ENCODE results near the gene ATXN1. TPM values are rescaled to one million over a fixed set of nuclear protein-coding genes. Genes with fewer than 3 reads are reported as not detected.

ATXN1 gene
- total RNA-seq, 1 experiment from 2014 or later, result 25.6 TPM

- no peaks in the 10 kb centered on the region for H3K27me3 ChIP-seq (replicated peaks; ENCODE audit: insufficient read depth, low read depth, low read length, poor library complexity)
- H3K36me3 ChIP-seq (ENCODE audit: insufficient read depth, low read length, poor library complexity, severe bottlenecking), result no peaks in the 10 kb centered on the region
- TF ChIP-seq EZH2 (IDR thresholded peaks at IDR 0.05; ENCODE audit: borderline replicate concordance, low read depth, low read length, poor library complexity, severe bottlenecking) (no peak), CTCF (conservative IDR thresholded peaks at IDR 0.05; ENCODE audit: low read depth, low read length) (no peak)
- H3K4me1 ChIP-seq (ENCODE audit: insufficient read depth, low read length, poor library complexity, severe bottlenecking), result peaks cover 47% of the 10 kb centered on the region
- peak; percentile 59 for DNase-seq (ENCODE audit: low spot score)
- H3K9me3 ChIP-seq (ENCODE audit: low read depth, low read length, poor library complexity, severe bottlenecking), result no peaks in the 10 kb centered on the region
- ChIA-PET POLR2A (ENCODE audit: low non-redundant PET) (no interaction called here), CTCF (interaction anchor here (0.6 kb wide), 1 partner anchor 24 kb away, joined by 3 read pairs; no protein-coding TSS in a partner anchor)
- intact Hi-C loops (cut with micrococcal nuclease; ENCODE audit: unreplicated experiment), result no loop called here
- peak overlapping the region; percentile 83 for H3K27ac ChIP-seq (ENCODE audit: low read depth, low read length, poor library complexity, severe bottlenecking)
- H3K4me3 ChIP-seq (ENCODE audit: low read depth, low read length, poor library complexity, severe bottlenecking), result peak overlapping the region; percentile 88
- no TSS peak for BruUV-seq (replicated peaks)
Observed at GRCh38 chr6:16758163-16758975, 2.9 kb downstream of the ATXN1 start.

GRCh38 chr6:16757332-16757731, 3.9 kb downstream of the ATXN1 start:
- peaks cover 52% of the 10 kb centered on the region for H3K4me1 ChIP-seq (ENCODE audit: insufficient read depth, low read length, poor library complexity, severe bottlenecking)
- no peak overlapping the region for H3K27ac ChIP-seq (ENCODE audit: low read depth, low read length, poor library complexity, severe bottlenecking)
- no peaks in the 10 kb centered on the region for H3K36me3 ChIP-seq (ENCODE audit: insufficient read depth, low read length, poor library complexity, severe bottlenecking)
- ChIA-PET CTCF (no interaction called here), POLR2A (ENCODE audit: low non-redundant PET) (interaction anchor here (0.6 kb wide), 1 partner anchor 671 kb away, joined by 3 read pairs; no protein-coding TSS in a partner anchor)
- no peaks in the 10 kb centered on the region for H3K27me3 ChIP-seq (replicated peaks; ENCODE audit: insufficient read depth, low read depth, low read length, poor library complexity)
- intact Hi-C loops (cut with micrococcal nuclease; ENCODE audit: unreplicated experiment), result no loop called here
- no peaks in the 10 kb centered on the region for H3K9me3 ChIP-seq (ENCODE audit: low read depth, low read length, poor library complexity, severe bottlenecking)
- H3K4me3 ChIP-seq (ENCODE audit: low read depth, low read length, poor library complexity, severe bottlenecking), result no peak overlapping the region
- no TSS peak for BruUV-seq (replicated peaks)
- TF ChIP-seq CTCF (conservative IDR thresholded peaks at IDR 0.05; ENCODE audit: low read depth, low read length) (no peak), EZH2 (IDR thresholded peaks at IDR 0.05; ENCODE audit: borderline replicate concordance, low read depth, low read length, poor library complexity, severe bottlenecking) (no peak)
- peak; percentile 52 for DNase-seq (ENCODE audit: low spot score)

- ChIA-PET CTCF (no interaction called here), POLR2A (ENCODE audit: low non-redundant PET) (no interaction called here)
- BruUV-seq (replicated peaks), result no TSS peak
- Histone ChIP-seq H3K9me3 (ENCODE audit: low read depth, low read length, poor library complexity, severe bottlenecking) (no peaks in the 10 kb centered on the region), H3K36me3 (ENCODE audit: insufficient read depth, low read length, poor library complexity, severe bottlenecking) (no peaks in the 10 kb centered on the region), H3K4me1 (ENCODE audit: insufficient read depth, low read length, poor library complexity, severe bottlenecking) (peaks cover 55% of the 10 kb centered on the region), H3K27ac (ENCODE audit: low read depth, low read length, poor library complexity, severe bottlenecking) (no peak overlapping the region), H3K4me3 (ENCODE audit: low read depth, low read length, poor library complexity, severe bottlenecking) (no peak overlapping the region), H3K27me3 (replicated peaks; ENCODE audit: insufficient read depth, low read depth, low read length, poor library complexity) (no peaks in the 10 kb centered on the region)
- no peak for DNase-seq (ENCODE audit: low spot score)
- intact Hi-C loops (cut with micrococcal nuclease; ENCODE audit: unreplicated experiment), result no loop called here
- TF ChIP-seq CTCF (conservative IDR thresholded peaks at IDR 0.05; ENCODE audit: low read depth, low read length) (no peak), EZH2 (IDR thresholded peaks at IDR 0.05; ENCODE audit: borderline replicate concordance, low read depth, low read length, poor library complexity, severe bottlenecking) (no peak)
Observed at GRCh38 chr6:16756660-16757255, 4.5 kb downstream of the ATXN1 start.
